B cell (primary cell): ENCODE measurements around the gene TOX2.

Experiments
- EZH2 ChIP-seq: IDR thresholded peaks from 2 replicates; pipeline ENCODE4 v1.6.1; 2012; ENCODE audit warnings: borderline replicate concordance, low read depth, mild to moderate bottlenecking, moderate library complexity, low read length; ENCODE audit not compliant: insufficient read depth, poor library complexity, severe bottlenecking
- TF ChIP-seq, protein P1 (sequence below): fragments of 200-600 bp; IDR thresholded peaks from one replicate; pipeline ENCODE4 v1.8.0; 2022; ENCODE audit warnings: antibody characterized with exemption, mild to moderate bottlenecking

DNA sequence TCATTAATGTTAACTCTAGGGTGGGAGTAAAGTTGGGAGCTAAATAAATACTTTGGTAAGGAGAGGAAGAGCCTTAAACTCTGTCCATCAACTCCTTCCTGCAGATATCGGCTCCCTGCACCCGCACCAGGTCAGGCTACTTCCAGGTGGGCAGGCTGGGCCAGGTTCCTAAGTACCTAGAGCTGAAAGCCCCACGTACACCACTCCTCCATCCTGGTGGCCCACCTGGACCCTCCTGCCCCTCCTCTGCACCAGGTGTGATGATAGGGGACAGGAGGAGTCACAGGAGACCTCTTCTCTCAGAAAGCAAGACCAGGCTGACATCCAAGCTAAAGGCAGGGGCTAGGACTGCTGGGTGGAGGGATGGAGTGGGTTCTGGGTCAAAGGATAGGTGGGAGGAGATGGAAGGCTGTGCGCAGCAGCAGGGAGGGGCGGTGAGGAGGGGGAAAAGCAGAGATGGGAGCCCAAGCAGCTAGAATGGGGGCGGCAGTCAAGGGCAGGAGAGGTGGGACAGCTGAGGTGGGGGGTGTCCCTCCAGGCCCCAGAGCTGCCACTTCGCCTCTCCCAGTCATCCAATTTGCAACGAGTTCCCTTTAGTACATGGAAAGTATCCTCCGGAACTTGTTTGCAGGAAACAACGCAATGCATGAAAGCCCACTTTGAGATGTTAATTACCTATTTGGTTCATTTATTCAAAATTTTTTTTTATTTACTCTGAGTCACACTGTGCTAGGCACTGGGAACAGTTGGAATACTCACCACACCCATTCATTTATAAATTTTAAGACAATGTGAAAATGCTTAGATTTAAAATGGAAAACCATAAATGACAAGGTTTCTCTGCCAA is 15.2 kb upstream of the TOX2 start:
- TF ChIP-seq, protein P1, sequence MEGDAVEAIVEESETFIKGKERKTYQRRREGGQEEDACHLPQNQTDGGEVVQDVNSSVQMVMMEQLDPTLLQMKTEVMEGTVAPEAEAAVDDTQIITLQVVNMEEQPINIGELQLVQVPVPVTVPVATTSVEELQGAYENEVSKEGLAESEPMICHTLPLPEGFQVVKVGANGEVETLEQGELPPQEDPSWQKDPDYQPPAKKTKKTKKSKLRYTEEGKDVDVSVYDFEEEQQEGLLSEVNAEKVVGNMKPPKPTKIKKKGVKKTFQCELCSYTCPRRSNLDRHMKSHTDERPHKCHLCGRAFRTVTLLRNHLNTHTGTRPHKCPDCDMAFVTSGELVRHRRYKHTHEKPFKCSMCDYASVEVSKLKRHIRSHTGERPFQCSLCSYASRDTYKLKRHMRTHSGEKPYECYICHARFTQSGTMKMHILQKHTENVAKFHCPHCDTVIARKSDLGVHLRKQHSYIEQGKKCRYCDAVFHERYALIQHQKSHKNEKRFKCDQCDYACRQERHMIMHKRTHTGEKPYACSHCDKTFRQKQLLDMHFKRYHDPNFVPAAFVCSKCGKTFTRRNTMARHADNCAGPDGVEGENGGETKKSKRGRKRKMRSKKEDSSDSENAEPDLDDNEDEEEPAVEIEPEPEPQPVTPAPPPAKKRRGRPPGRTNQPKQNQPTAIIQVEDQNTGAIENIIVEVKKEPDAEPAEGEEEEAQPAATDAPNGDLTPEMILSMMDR, result no peak
- no peak for TF ChIP-seq EZH2
